Panc1 (cell line): ENCODE data around the gene SLC8A1.

Experiments used
- TF ChIP-seq, protein P1 (sequence below): fragments of 450-650 bp; IDR thresholded peaks from 2 replicates; pipeline ENCODE4 v1.5.1; 2017; ENCODE audit warnings: mild to moderate bottlenecking
- TF ChIP-seq, protein P2 (sequence below), 2 experiments: IDR thresholded peaks; 2 replicates each; pipeline ENCODE4 v1.6.1; 2011 to 2012; ENCODE audit warnings: low read depth in 2 of 2, control low read depth in 1 of 2, low read length in 1 of 2, mild to moderate bottlenecking in 1 of 2, moderate library complexity in 1 of 2; ENCODE audit not compliant: insufficient read depth in 1 of 2

DNA sequence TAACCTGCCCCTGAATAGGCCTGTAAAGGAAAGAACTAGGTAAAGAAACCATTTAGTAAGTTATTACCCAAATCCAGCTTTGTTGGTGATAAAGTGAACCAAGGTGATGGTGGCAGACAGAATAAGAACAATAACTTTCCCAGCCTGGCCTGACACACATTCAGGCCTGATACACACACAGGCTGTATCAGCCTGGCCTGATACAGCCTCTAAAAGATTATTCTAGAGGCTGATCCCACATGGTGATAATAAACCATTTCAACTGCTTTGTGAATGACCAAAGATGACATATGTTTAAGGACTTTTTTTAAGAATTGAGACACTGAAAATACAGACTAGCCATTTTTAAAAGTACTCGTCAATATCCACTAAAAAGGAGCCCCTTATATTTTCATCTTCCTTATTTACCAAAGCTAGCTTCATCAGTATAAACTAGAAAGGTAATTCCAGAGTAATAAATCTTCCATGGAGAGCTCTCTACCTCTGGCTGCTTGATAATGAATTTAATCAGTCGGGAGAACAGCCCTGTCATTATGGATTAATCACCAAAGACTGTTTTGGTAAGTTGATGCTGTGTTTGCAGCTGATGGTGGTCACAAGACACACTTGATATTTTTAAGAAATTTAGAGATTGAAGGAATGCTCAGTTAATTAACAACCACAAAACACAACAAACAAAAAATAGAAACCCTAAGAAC, 77.2 kb downstream of the SLC8A1 start:
- TF ChIP-seq, protein P1, sequence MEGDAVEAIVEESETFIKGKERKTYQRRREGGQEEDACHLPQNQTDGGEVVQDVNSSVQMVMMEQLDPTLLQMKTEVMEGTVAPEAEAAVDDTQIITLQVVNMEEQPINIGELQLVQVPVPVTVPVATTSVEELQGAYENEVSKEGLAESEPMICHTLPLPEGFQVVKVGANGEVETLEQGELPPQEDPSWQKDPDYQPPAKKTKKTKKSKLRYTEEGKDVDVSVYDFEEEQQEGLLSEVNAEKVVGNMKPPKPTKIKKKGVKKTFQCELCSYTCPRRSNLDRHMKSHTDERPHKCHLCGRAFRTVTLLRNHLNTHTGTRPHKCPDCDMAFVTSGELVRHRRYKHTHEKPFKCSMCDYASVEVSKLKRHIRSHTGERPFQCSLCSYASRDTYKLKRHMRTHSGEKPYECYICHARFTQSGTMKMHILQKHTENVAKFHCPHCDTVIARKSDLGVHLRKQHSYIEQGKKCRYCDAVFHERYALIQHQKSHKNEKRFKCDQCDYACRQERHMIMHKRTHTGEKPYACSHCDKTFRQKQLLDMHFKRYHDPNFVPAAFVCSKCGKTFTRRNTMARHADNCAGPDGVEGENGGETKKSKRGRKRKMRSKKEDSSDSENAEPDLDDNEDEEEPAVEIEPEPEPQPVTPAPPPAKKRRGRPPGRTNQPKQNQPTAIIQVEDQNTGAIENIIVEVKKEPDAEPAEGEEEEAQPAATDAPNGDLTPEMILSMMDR = no peak
- TF ChIP-seq, protein P2, sequence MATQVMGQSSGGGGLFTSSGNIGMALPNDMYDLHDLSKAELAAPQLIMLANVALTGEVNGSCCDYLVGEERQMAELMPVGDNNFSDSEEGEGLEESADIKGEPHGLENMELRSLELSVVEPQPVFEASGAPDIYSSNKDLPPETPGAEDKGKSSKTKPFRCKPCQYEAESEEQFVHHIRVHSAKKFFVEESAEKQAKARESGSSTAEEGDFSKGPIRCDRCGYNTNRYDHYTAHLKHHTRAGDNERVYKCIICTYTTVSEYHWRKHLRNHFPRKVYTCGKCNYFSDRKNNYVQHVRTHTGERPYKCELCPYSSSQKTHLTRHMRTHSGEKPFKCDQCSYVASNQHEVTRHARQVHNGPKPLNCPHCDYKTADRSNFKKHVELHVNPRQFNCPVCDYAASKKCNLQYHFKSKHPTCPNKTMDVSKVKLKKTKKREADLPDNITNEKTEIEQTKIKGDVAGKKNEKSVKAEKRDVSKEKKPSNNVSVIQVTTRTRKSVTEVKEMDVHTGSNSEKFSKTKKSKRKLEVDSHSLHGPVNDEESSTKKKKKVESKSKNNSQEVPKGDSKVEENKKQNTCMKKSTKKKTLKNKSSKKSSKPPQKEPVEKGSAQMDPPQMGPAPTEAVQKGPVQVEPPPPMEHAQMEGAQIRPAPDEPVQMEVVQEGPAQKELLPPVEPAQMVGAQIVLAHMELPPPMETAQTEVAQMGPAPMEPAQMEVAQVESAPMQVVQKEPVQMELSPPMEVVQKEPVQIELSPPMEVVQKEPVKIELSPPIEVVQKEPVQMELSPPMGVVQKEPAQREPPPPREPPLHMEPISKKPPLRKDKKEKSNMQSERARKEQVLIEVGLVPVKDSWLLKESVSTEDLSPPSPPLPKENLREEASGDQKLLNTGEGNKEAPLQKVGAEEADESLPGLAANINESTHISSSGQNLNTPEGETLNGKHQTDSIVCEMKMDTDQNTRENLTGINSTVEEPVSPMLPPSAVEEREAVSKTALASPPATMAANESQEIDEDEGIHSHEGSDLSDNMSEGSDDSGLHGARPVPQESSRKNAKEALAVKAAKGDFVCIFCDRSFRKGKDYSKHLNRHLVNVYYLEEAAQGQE (IDR thresholded peaks at IDR 0.05; ENCODE audit: insufficient read depth in 1 of 2, low read depth in 2 of 2, low read length in 1 of 2) = no peak
